ENCODE measurements around the gene KLF8. TPM values are rescaled to one million over a fixed set of nuclear protein-coding genes. Genes with fewer than 3 reads are reported as not detected.
A peak's percentile ranks its signal among the peaks of the same experiment; 100 is the strongest.

The KLF8 gene
- total RNA-seq, 1 donor from 2014 or later: 3.3 TPM

DNA sequence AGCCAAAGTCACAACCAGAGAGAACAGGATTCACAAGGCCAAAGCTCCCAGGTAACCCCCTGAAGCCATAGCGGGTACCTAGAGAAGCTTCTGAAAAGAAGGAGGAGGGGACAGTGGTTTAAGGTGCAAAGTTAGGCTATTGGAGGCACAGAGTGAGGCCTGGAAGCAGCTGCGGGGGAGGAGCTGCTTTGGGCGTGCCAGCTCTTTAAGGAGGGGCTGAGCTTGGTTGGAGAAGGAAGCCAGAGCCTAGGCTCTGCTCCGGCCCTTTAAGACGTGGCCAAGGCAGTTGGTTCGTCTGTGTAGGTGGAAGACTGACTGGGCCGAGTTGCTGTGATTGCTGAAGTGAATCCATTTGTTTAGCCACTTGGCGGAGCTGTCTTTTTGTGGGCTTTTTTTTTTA lies 1.5 kb downstream of the KLF8 start:
- no peaks in the 10 kb centered on the region for H3K36me3 ChIP-seq
- H3K27me3 ChIP-seq (ENCODE audit: low read depth): no peaks in the 10 kb centered on the region
- peak overlapping the region; percentile 68 for H3K4me3 ChIP-seq
- peaks cover 8% of the 10 kb centered on the region for H3K4me1 ChIP-seq
- H3K27ac ChIP-seq (replicated peaks): peak overlapping the region; percentile 75
- intact Hi-C loops (cut with micrococcal nuclease): no loop called here
- no peaks in the 10 kb centered on the region for H3K9me3 ChIP-seq (replicated peaks)
- TF ChIP-seq, protein P1, sequence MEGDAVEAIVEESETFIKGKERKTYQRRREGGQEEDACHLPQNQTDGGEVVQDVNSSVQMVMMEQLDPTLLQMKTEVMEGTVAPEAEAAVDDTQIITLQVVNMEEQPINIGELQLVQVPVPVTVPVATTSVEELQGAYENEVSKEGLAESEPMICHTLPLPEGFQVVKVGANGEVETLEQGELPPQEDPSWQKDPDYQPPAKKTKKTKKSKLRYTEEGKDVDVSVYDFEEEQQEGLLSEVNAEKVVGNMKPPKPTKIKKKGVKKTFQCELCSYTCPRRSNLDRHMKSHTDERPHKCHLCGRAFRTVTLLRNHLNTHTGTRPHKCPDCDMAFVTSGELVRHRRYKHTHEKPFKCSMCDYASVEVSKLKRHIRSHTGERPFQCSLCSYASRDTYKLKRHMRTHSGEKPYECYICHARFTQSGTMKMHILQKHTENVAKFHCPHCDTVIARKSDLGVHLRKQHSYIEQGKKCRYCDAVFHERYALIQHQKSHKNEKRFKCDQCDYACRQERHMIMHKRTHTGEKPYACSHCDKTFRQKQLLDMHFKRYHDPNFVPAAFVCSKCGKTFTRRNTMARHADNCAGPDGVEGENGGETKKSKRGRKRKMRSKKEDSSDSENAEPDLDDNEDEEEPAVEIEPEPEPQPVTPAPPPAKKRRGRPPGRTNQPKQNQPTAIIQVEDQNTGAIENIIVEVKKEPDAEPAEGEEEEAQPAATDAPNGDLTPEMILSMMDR (IDR thresholded peaks at IDR 0.05; ENCODE audit: borderline replicate concordance): no peak
- peak; percentile 37 for DNase-seq

DNA sequence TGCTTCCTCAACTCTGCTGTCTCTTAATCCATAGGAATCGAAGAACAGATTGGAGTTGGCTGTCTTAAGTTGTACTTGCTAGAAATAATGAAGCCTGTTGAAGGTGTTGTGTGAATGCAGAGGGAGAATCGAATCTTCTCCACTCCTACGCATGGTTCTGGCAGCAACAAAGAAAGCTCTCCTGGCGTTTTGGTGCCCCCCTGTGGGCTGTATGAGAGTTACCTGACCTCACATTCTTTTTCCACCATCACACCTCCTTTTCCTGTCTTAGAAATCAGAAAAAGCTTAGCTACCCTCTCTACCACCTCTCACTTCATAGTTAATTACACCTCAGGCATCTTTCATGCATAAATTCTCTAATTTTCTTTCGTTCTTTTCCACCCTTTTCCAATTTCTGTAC lies 16.3 kb downstream of the KLF8 start:
- TF ChIP-seq, protein P1 (IDR thresholded peaks at IDR 0.05; ENCODE audit: borderline replicate concordance): peak; percentile 70
- Histone ChIP-seq H3K9me3 (replicated peaks) (no peaks in the 10 kb centered on the region), H3K4me3 (no peak overlapping the region), H3K4me1 (no peaks in the 10 kb centered on the region), H3K27me3 (ENCODE audit: low read depth) (no peaks in the 10 kb centered on the region), H3K27ac (replicated peaks) (no peak overlapping the region), H3K36me3 (no peaks in the 10 kb centered on the region)
- DNase-seq: peak; percentile 20
- intact Hi-C loops (cut with micrococcal nuclease): no loop called here

DNA sequence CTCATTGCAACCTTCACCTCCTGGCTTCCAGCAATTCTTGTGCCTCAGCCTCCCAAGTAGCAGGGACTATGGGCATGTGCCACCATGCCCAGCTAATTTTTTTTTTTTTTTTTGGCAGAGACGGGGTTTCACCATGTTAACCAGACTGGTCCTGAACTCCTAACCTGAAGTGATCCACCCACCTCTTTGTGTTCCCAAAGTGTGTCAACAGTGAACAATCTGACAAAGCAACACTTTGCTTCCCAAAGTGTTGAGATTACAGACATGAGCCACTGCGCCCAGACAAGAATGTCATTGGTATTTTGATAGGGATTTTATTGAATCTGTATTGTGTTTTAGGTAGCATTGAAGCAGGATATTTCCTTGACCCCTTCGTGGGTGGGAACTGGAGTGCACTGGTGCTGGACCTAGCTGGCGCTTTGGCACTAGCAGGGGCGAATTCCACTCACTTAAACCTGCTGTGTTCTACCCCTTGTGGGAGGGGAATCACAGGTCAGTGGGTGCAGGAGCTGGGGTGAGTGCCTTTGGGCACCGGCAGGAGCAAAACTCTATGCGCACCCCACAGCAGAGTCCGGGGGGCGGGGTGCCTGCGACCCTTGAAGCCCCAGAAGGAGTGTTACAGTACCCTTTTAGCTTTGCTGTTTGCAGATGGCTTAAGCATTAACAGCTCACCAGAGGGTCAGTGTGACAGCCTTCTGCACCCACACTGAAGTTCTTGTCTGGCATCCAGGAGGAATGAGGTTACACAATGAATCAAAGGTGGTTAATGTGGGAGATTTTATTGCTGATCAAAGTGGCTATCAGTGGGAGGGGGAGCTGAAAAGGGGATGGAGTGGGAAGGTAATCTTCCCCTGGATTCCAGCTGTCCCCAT lies 21.9 kb downstream of the KLF8 start:
- TF ChIP-seq, protein P1 (IDR thresholded peaks at IDR 0.05; ENCODE audit: borderline replicate concordance): no peak
- no peak overlapping the region for H3K27ac ChIP-seq (replicated peaks)
- no peaks in the 10 kb centered on the region for H3K36me3 ChIP-seq
- no peaks in the 10 kb centered on the region for H3K4me1 ChIP-seq
- no peak for DNase-seq
- intact Hi-C loops (cut with micrococcal nuclease): no loop called here
- H3K27me3 ChIP-seq (ENCODE audit: low read depth): no peaks in the 10 kb centered on the region
- H3K4me3 ChIP-seq: no peak overlapping the region
- H3K9me3 ChIP-seq (replicated peaks): no peaks in the 10 kb centered on the region

DNA sequence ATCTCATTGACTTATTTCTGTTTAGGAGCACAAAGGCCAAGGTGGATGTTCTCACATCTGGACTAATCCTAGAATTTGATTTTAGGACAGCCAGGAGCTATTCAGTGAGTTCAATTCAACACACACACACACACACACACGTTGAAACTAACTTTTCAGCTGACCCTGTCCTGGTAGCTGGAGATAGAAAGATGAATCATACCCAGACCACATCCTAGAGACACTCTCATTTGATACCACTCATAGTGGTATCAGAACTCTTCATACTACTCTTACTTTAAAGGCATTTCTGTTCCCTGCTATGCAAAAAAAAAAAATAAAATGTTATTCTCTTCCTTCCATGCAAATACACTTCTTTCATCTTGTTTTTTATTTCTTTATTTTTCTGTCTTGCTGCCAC lies 36.7 kb downstream of the KLF8 start:
- TF ChIP-seq, protein P1 (IDR thresholded peaks at IDR 0.05; ENCODE audit: borderline replicate concordance): no peak
- intact Hi-C loops (cut with micrococcal nuclease): no loop called here
- H3K9me3 ChIP-seq (replicated peaks): no peaks in the 10 kb centered on the region

DNA sequence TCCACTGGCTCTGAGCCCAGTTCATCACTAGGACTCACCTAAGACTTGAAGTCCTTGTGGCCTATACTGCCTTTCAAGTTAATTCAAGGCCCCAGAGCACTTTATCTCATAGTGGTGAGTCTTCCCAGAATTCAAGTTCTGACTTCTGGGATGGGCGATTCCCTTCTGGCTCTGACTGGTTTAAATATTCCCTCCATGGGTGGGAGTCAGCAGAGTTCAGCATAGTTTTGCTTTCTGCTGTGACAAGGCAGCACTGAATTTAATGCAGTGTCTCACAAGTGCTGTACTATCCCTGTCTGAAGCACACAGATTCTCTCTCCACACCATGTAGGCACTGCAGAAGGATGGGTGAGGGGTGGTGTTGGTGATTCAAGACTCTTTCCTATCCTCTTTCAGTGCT lies 46.5 kb downstream of the KLF8 start:
- H3K4me3 ChIP-seq: no peak overlapping the region
- intact Hi-C loops (cut with micrococcal nuclease): no loop called here
- H3K9me3 ChIP-seq (replicated peaks): no peaks in the 10 kb centered on the region
- no peaks in the 10 kb centered on the region for H3K36me3 ChIP-seq
- no peak for DNase-seq
- TF ChIP-seq, protein P1 (IDR thresholded peaks at IDR 0.05; ENCODE audit: borderline replicate concordance): no peak
- no peaks in the 10 kb centered on the region for H3K27me3 ChIP-seq (ENCODE audit: low read depth)
- no peaks in the 10 kb centered on the region for H3K4me1 ChIP-seq
- H3K27ac ChIP-seq (replicated peaks): no peak overlapping the region

More for the DNA sequence above, 36.7 kb downstream of the KLF8 start:
- no peaks in the 10 kb centered on the region for H3K4me1 ChIP-seq
- H3K27me3 ChIP-seq (ENCODE audit: low read depth): no peaks in the 10 kb centered on the region
- DNase-seq: no peak
- no peak overlapping the region for H3K4me3 ChIP-seq
- peaks cover 5% of the 10 kb centered on the region for H3K36me3 ChIP-seq
- H3K27ac ChIP-seq (replicated peaks): no peak overlapping the region
